Endothelial cell of umbilical vein (primary cell): ENCODE data around the gene TRIM14. TPM values are rescaled to one million over a fixed set of nuclear protein-coding genes. Genes with fewer than 3 reads are reported as not detected.
A peak's percentile ranks its signal among the peaks of the same experiment; 100 is the strongest.
"Not testable (repeated sequence)": the region's sequence is repeated elsewhere in the genome, so short reads cannot be mapped to it uniquely, and the experiment has no call there.

Source experiments
- BruUV-seq: library from RNA; stranded (reverse); fragments of 400-500 nt; replicated peaks from 2 replicates; lab custom pipeline; 2021; lab: Mats Ljungman, UMichigan
- CTCF ChIA-PET: fragments of 300-600, 350-600 bp; sonication (Branson Sonifier 250); formaldehyde crosslinking; loops from one replicate; lab custom pipeline; 2021; ENCODE audit warnings: antibody characterized with exemption, inconsistent platforms; lab: Charles Lee
- POLR2A ChIA-PET: fragments of 300-600, 350-600 bp; sonication (Branson Sonifier 250); formaldehyde crosslinking; loops from one replicate; lab custom pipeline; 2021; ENCODE audit warnings: antibody characterized with exemption, inconsistent platforms; lab: Charles Lee
- DNase-seq: peaks from one replicate; pipeline ENCODE4 v3.0.0-alpha.2; 2011; ENCODE audit warnings: low read depth, low spot score
- FAIRE-seq: peaks from 2 replicates; lab custom pipeline; 2011; peaks lifted over from hg19 to GRCh38; lab: Jason Lieb, UNC
- H2AFZ ChIP-seq: 2 replicates; pipeline ENCODE4 v1.6.0; 2012; ENCODE audit warnings: low read depth, low read length, control low read depth, inconsistent platforms
- H3K27ac ChIP-seq: 2 replicates; pipeline ENCODE4 v1.5.1; 2011; ENCODE audit warnings: low read depth, mild to moderate bottlenecking, control low read depth, low read length, moderate library complexity; ENCODE audit not compliant: insufficient read depth
- H3K27me3 ChIP-seq, 2 experiments: 2 replicates each; pipeline versions ENCODE4 v1.6.0 to v1.6.1; 2011; ENCODE audit warnings: low read length in 2 of 2, mixed read lengths in 1 of 2; ENCODE audit not compliant: control insufficient read depth in 2 of 2, insufficient read depth in 2 of 2
- H3K36me3 ChIP-seq, 2 experiments: 2 replicates in 1 of 2; 3 replicates in 1 of 2; pipeline ENCODE4 v1.5.1; 2011; ENCODE audit warnings: low read length in 2 of 2, mild to moderate bottlenecking in 1 of 2, moderate library complexity in 1 of 2; ENCODE audit not compliant: control insufficient read depth in 2 of 2, insufficient read depth in 2 of 2; ENCODE audit errors: extremely low read depth in 1 of 2
- H3K4me1 ChIP-seq: 3 replicates; pipeline ENCODE4 v1.5.1; 2011; ENCODE audit warnings: mild to moderate bottlenecking, low read length; ENCODE audit not compliant: control insufficient read depth, insufficient read depth; ENCODE audit errors: extremely low read depth
- H3K4me2 ChIP-seq: 2 replicates; pipeline ENCODE4 v1.6.1; 2011; ENCODE audit warnings: low read length, control low read depth, mixed read lengths; ENCODE audit not compliant: insufficient read depth
- H3K4me3 ChIP-seq, 3 experiments: fragments of 200-600 bp in 1 of 3; sonication (generic), shearing (Covaris generic) in 1 of 3; replicated peaks in 1 of 3; 2 replicates each; pipeline ENCODE4 v1.5.1; 2011 to 2016; ENCODE audit warnings: control low read depth in 3 of 3, low read length in 3 of 3, mild to moderate bottlenecking in 2 of 3, inconsistent platforms in 1 of 3, low read depth in 1 of 3, moderate library complexity in 1 of 3; ENCODE audit not compliant: insufficient read depth in 1 of 3
- H3K79me2 ChIP-seq: 2 replicates; pipeline ENCODE4 v1.6.0; 2012; ENCODE audit warnings: low read length, inconsistent platforms; ENCODE audit not compliant: control insufficient read depth, insufficient read depth
- H3K9ac ChIP-seq: replicated peaks from 2 replicates; pipeline ENCODE3; 2011; ENCODE audit warnings: low read length, control low read depth; ENCODE audit not compliant: insufficient read depth; ENCODE audit errors: extremely low read depth
- H3K9me1 ChIP-seq: replicated peaks from 3 replicates; pipeline ENCODE4 v1.6.0; 2011; ENCODE audit warnings: mild to moderate bottlenecking, low read length; ENCODE audit not compliant: control insufficient read depth, insufficient read depth; ENCODE audit errors: extremely low read depth
- H3K9me3 ChIP-seq: replicated peaks from 2 replicates; pipeline ENCODE4 v1.5.1; 2012; ENCODE audit warnings: low read length, inconsistent platforms; ENCODE audit not compliant: control insufficient read depth, insufficient read depth
- H4K20me1 ChIP-seq: replicated peaks from 2 replicates; pipeline ENCODE3; 2011; ENCODE audit warnings: mild to moderate bottlenecking, low read length; ENCODE audit not compliant: control insufficient read depth, insufficient read depth; ENCODE audit errors: extremely low read depth
- EZH2 ChIP-seq: IDR thresholded peaks from 2 replicates; pipeline ENCODE4 v1.6.1; 2012; ENCODE audit warnings: borderline replicate concordance, low read depth, mild to moderate bottlenecking, moderate library complexity, low read length, inconsistent platforms; ENCODE audit not compliant: severe bottlenecking
- FOS ChIP-seq: IDR thresholded peaks from 2 replicates; pipeline ENCODE4 v1.6.1; 2011; ENCODE audit warnings: mild to moderate bottlenecking, low read length, moderate library complexity, borderline replicate concordance; ENCODE audit not compliant: insufficient read depth
- GATA2 ChIP-seq: IDR thresholded peaks from 2 replicates; pipeline ENCODE4 v1.7.0; 2011; ENCODE audit warnings: low read depth, mild to moderate bottlenecking, moderate library complexity, mixed read lengths, low read length; ENCODE audit not compliant: insufficient read length, insufficient read depth
- JUN ChIP-seq: IDR thresholded peaks from 2 replicates; pipeline ENCODE4 v1.6.1; 2011; ENCODE audit warnings: borderline replicate concordance, low read depth; ENCODE audit not compliant: insufficient read length, insufficient read depth
- MYC ChIP-seq: IDR thresholded peaks from one replicate; pipeline ENCODE4 v1.6.1; 2011; ENCODE audit warnings: mild to moderate bottlenecking, low read depth, low read length
- POLR2A ChIP-seq: IDR thresholded peaks from 2 replicates; pipeline ENCODE4 v1.6.1; 2012; ENCODE audit warnings: low read depth, mild to moderate bottlenecking, control low read depth, low read length
- POLR2AphosphoS5 ChIP-seq: IDR thresholded peaks from 2 replicates; pipeline ENCODE4 v1.6.1; 2012; ENCODE audit warnings: low read depth, mild to moderate bottlenecking, control low read depth, low read length, moderate library complexity; ENCODE audit not compliant: insufficient read depth
- dilution Hi-C: fragments of 300-500 bp; cut with MboI; formaldehyde crosslinking; loops from one replicate; pipeline ENCODE4 v1.15.0; 2019; ENCODE audit warnings: low sequenced_read_pairs; ENCODE audit not compliant: extremely low pct_ligation_motif_present
- intact Hi-C: fragments of 100-400 bp; cut with micrococcal nuclease; formaldehyde crosslinking; loops from one replicate; pipeline ENCODE4 v1.10.0; 2022
- polyA plus RNA-seq, 4 experiments: library from polyadenylated mRNA; depleted of rRNA in 3 of 4; stranded (reverse) in 3 of 4; unstranded in 1 of 4; fragments of >200 nt; gene quantifications; 2 replicates each; pipeline versions ENCODE4 v1.2.1 to v1.2.3, GENCODE V29; 2011 to 2012; ENCODE audit warnings: missing spikeins in 1 of 4
- total RNA-seq: library from RNA; stranded (reverse); gene quantifications from 2 replicates; pipeline ENCODE4 v1.2.3, GENCODE V29; 2021
- TF ChIP-seq, protein P1 (sequence below): IDR thresholded peaks from 2 replicates; pipeline ENCODE4 v1.6.1; 2011; ENCODE audit not compliant: insufficient read depth, insufficient read length
- TF ChIP-seq, protein P2 (sequence below), 2 donors: IDR thresholded peaks; 1 replicate in 1 of 2; 2 replicates in 1 of 2; pipeline ENCODE4 v1.5.1; 2011; ENCODE audit warnings: low read length in 2 of 2, mild to moderate bottlenecking in 2 of 2, moderate library complexity in 2 of 2, control low read depth in 1 of 2, inconsistent platforms in 1 of 2, low read depth in 1 of 2; ENCODE audit not compliant: insufficient read depth in 1 of 2; ENCODE audit errors: extremely low read depth in 1 of 2

Gene TRIM14
- total and polyA plus RNA-seq, 2 donors (not counting 3 experiments of a cell fraction or from before 2014, with no cell fraction given), result 4.8 to 10.7 TPM

GRCh38 chr9:98117984-98118639, 910 bp downstream of the TRIM14 start:
- TF ChIP-seq, protein P1, sequence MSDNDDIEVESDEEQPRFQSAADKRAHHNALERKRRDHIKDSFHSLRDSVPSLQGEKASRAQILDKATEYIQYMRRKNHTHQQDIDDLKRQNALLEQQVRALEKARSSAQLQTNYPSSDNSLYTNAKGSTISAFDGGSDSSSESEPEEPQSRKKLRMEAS, result no peak
- TF ChIP-seq FOS (no peak), EZH2 (no peak), JUN (no peak), POLR2AphosphoS5 (no peak), GATA2 (no peak), MYC (no peak), POLR2A (no peak)
- TF ChIP-seq, protein P2, sequence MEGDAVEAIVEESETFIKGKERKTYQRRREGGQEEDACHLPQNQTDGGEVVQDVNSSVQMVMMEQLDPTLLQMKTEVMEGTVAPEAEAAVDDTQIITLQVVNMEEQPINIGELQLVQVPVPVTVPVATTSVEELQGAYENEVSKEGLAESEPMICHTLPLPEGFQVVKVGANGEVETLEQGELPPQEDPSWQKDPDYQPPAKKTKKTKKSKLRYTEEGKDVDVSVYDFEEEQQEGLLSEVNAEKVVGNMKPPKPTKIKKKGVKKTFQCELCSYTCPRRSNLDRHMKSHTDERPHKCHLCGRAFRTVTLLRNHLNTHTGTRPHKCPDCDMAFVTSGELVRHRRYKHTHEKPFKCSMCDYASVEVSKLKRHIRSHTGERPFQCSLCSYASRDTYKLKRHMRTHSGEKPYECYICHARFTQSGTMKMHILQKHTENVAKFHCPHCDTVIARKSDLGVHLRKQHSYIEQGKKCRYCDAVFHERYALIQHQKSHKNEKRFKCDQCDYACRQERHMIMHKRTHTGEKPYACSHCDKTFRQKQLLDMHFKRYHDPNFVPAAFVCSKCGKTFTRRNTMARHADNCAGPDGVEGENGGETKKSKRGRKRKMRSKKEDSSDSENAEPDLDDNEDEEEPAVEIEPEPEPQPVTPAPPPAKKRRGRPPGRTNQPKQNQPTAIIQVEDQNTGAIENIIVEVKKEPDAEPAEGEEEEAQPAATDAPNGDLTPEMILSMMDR (IDR thresholded peaks at IDR 0.05; ENCODE audit: extremely low read depth in 1 of 2, insufficient read depth in 1 of 2, low read depth in 1 of 2, low read length in 2 of 2), result no peak
- H3K27ac ChIP-seq, result no peak overlapping the region
- FAIRE-seq (no peak), DNase-seq (no peak)
- no peaks in the 10 kb centered on the region for H3K27me3 ChIP-seq
- no peak overlapping the region for H3K9ac ChIP-seq
- intact Hi-C loops, result loop anchor here (2.0 kb wide), 2 partner anchors 75 to 145 kb away; partner anchors contain the start of gene CORO2A
- H3K4me3 ChIP-seq, result peak overlapping the region in 2 of 3 experiments; percentile 39 to 84
- ChIA-PET POLR2A (interaction anchor here (0.6 kb wide), 1 partner anchor 16 kb away, joined by 9 read pairs; no protein-coding TSS in a partner anchor), CTCF (interaction anchor here (1.1 to 1.6 kb wide), 5 partner anchors 17 to 146 kb away, joined by 3 to 7 read pairs (median 4); partner anchors contain the start of gene TBC1D2)
- H3K9me1 ChIP-seq, result no peaks in the 10 kb centered on the region
- H3K9me3 ChIP-seq, result no peaks in the 10 kb centered on the region
- peak overlapping the region; percentile 99 for H2AFZ ChIP-seq
- TSS peak; percentile 22 for BruUV-seq
- H3K4me1 ChIP-seq, result peaks cover 12% of the 10 kb centered on the region
- H3K4me2 ChIP-seq, result peak overlapping the region; percentile 90
- no peaks in the 10 kb centered on the region for H3K36me3 ChIP-seq
- H3K79me2 ChIP-seq, result no peaks in the 10 kb centered on the region
- dilution Hi-C loops, result no loop called here
- H4K20me1 ChIP-seq, result no peaks in the 10 kb centered on the region

DNA sequence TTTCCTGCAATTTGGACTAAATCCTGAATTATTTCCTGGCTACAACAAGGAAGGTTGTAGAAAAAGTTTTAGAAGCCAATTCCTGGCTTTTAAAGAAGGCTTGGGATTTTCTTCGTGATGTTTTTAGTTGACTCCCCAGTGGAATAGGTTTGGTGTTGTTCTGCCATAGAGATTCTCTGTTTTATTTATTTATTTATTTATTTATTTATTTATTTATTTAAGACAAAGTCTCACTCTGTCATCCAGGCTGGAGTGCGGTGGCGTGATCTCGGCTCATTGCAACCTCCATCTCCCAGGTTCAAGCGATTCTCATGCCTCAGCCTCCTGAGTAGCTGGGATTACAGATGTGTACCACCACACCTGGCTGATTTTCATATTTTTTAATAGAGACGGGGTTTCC, 1.9 kb downstream of the TRIM14 start:
- POLR2A ChIA-PET, DNase-seq, H3K9me1 ChIP-seq, H4K20me1 ChIP-seq, H3K27me3 ChIP-seq, H3K36me3 ChIP-seq, FAIRE-seq, CTCF ChIA-PET, H3K27ac ChIP-seq, BruUV-seq, H3K9ac ChIP-seq, H3K4me3 ChIP-seq, dilution Hi-C loops, H2AFZ ChIP-seq, H3K9me3 ChIP-seq, intact Hi-C loops, H3K79me2 ChIP-seq, H3K4me2 ChIP-seq: not testable (repeated sequence)
- peaks cover 12% of the 10 kb centered on the region for H3K4me1 ChIP-seq
